ENCODE results near the gene MPPED2.

DNA sequence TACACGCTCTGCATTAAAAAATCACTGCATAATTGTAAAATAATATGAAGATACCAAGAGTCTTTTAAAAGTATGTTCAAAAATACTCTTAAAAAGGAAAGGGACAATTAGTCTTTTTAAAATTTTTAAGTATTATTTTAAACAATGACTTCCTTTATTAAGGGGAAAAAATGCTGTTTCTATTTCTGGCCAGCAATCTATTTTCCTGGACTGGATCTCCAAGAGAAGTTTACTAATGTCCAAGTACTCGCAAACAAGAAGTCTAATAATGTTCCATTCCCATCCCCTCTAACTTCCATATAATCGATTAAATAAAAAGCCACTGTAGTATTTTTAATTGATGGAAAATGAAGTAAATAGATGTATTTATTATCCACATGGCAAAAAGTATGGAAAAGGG, 123.7 kb downstream of the MPPED2 start:
- TF ChIP-seq CTCF (conservative IDR thresholded peaks at IDR 0.05) (no peak), ZFX (IDR thresholded peaks at IDR 0.05) (no peak)
